ENCODE data around the gene ALDH9A1.

- TF ChIP-seq CTCF (conservative IDR thresholded peaks at IDR 0.05; ENCODE audit: low read depth, low read length) (no peak), POLR2A (IDR thresholded peaks at IDR 0.05; ENCODE audit: low read depth, low read length) (no peak), SMC3 (IDR thresholded peaks at IDR 0.05; ENCODE audit: low read depth, low read length) (no peak), RFX5 (IDR thresholded peaks at IDR 0.05; ENCODE audit: low read depth, low read length) (no peak), CEBPB (IDR thresholded peaks at IDR 0.05; ENCODE audit: low read depth, low read length) (no peak), RAD21 (IDR thresholded peaks at IDR 0.05; ENCODE audit: low read length) (no peak), MXI1 (IDR thresholded peaks at IDR 0.05; ENCODE audit: borderline replicate concordance, low read depth, low read length) (no peak), USF2 (IDR thresholded peaks at IDR 0.05; ENCODE audit: low read depth, low read length) (no peak), FOS (IDR thresholded peaks at IDR 0.05; ENCODE audit: low read depth, low read length) (no peak), BHLHE40 (IDR thresholded peaks at IDR 0.05; ENCODE audit: low read depth, low read length) (no peak), MAFK (IDR thresholded peaks at IDR 0.05; ENCODE audit: low read depth, low read length) (no peak), ELK1 (IDR thresholded peaks at IDR 0.05; ENCODE audit: borderline replicate concordance, low read depth, low read length) (no peak), CHD1 (IDR thresholded peaks at IDR 0.05; ENCODE audit: low read depth, low read length) (no peak)
These were observed 64.7 kb downstream of the ALDH9A1 start for GRCh38 chr1:165633614-165634013.
